GM21528 (cell line): ENCODE data around the gene JSRP1.

Experiments
- ATAC-seq: cut with Tn5 transposase; IDR thresholded peaks from one replicate; pipeline ENCODE4 v1.9.1; 2021; ENCODE audit warnings: mild to moderate bottlenecking, moderate library complexity; ENCODE audit not compliant: unreplicated experiment, low FRiP score

The JSRP1 gene

DNA sequence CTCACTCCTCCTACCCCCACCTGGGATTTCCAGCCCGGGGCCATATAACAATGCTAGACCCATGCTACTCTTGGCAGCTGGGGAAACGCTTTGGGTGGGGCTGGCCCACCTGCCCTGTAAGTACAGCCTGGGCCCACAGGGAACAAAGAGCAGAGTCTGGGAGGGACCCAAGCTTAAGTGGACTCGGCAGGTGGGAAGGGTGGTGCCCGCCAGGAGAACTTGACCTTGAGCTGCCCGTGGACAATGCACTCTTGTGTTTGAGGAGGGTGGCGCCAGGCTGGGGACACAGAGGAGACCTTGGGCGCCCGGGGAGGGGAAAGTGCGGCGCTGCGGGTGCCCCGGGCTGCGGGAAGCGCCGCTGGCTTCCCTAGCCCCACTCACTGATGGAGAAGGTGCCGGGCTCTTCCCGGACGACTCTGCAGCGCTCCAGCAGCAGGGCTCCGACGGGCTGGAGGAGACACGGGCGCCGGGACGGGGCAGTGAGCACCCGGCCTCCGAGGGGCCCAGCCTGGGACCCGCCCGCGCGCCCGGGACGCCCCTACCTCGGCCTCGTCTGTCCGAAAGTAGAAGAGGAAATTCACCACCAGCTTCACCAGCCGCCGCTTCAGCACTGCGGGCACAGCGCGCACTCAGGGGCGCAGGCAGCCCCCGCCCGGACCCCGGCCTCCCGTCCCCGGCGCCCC, 20.7 kb downstream of the JSRP1 start:
- ATAC-seq = peak; percentile 24

DNA sequence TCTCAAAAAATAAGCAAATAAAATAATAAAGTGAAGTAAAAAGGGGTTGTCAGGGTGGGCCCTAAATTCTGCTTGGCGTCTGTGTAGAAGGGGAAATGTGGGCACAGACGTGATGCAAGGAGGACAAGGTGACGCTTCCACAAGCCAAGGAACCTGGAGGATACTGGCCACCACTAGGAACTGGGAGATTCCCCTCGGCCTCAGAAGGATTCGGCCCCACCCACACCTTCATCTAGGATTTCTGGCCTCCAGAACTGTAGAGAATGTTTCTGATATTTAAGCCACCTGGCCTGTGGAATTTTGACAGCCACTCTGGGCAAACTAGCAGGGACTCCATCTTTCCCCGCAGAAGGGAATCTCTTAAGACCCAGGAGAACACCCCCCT, 21.2 kb downstream of the JSRP1 start:
- ATAC-seq = no peak

DNA sequence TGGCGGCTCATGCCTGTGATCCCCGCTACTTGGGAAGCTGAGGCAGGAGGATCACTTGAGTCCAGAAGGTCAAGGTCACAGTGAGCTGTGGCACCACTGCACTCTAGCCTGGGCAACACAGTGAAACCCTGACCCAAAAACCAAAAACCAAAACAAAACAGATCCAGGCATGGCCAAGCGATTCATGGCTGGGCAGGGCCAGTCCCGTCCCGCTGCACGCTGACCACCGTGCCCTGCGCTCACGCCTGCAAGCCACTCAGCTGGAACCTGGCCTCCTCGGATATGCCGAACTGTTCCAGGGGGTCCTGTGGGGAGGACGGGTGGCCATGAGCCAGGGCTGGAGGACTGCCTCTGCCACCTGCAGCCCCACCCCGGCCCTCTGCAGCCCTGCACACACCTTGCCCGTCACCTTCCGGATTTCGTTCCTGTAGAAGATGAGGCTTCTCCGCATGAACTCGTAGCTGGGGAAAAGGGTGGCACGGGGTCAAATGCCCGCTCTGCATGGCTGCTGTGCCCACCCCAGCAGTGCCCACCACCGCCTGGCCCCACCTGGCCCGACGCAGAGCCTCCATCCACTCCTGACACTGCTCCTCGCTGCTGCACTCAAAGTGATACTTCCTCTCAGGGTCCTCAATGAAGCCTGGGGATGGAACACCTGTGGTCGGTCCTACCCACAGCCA, 22.5 kb downstream of the JSRP1 start:
- ATAC-seq = no peak

DNA sequence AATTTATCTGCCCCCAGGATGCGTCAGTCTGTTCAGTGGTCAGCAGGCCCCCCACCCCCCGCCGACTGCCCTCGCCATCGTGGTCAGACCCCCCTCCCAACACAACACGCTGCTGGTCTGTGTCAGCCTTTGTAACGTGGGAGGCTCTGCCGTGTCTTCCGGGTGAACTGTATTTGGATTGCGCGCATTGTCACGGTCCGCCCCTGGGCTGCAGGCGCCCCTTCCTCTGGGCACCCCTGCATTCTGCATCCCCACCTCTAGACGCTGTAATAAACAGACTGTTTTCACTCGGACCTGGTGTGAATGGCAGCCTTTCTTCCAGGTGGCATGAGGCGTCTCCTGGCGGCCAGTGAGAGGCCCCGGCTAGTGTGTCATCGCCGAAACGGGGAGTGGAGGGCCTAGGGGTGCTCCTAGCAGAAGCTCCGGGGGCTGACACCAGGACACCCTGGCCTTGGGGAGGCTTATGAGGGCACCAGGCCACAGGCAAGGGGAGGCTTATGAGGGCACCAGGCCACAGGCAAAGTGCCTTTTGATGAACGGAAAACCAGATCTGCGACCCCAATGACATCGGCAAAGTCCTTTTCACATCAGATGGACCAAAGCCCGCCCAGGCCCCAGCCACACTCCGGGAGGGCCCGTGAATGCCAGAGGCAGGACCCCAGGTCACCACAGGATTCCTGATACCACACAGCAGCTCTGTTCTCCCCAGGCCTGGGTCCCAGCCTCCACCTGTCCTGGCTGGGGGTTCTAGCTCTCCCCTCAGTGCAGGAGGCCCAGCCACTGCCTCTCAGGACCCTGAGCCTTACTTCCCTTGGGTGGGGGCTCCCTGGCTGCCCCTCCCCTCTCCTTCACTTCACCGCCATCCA, 23.7 kb downstream of the JSRP1 start:
- ATAC-seq = no peak

DNA sequence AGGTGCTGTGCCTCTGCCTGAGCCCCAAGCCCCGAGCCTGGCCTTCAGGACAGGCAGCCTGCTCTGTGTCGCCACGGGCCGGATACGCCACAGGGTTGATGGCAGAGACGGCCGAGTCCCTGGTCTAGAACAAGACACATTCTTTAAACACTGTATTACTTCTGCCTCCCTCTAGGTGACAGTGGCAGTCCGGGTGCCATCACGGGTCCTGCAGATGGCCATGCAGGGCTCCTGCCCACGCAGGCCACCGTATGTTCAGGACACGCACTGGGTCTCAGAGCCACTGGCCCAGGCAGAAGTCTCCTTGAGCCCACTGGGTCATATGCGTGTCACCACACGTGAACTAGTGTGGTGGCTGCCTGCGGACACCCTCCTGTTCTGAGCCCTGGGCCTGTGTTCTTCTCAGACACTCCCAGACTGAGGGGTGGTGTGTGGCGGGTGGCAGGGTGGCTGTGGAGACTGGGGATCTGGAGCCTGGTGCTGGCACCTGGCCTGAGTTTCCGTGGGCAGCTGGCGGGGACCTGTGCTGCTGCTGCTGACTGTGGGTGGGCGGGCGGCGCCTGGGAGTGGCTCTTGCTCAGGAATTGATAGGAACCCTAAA, 24.5 kb downstream of the JSRP1 start:
- no peak for ATAC-seq

DNA sequence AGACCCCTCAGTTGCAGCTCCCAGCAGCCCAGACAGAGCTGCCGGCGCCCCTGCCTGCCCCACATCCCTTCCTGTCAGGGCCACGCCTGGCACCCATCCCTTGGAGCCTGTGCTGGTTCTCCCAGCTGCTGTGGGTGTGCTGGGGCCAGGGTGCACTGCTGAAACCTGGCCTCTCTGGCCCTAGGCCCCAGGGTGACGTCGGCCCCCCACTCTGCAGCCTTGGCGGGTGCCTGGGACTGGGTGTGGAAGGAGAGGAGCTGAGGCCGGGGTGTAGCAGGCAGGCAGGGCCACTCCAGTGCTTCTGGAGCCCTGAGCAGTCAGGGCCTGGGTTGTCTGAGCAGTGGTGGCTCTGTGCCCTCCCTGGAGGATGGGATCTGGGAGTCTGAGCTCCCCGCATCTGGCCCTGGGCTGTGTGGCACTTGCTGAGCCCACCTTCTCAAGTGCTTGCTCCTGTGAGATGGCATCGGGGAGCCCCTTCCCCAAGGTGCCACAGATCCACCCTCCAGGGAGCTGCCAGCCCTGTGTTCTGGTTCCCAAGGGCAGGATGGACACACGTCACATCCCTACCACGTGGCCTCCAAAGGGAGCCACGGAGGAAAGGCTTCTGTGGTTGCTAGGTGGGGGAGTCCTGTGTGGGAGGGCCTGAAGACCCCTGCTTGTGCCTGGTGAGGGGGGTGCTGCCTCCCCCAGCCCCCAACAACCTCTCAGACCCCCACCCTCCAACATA, 25.2 kb downstream of the JSRP1 start:
- no peak for ATAC-seq

DNA sequence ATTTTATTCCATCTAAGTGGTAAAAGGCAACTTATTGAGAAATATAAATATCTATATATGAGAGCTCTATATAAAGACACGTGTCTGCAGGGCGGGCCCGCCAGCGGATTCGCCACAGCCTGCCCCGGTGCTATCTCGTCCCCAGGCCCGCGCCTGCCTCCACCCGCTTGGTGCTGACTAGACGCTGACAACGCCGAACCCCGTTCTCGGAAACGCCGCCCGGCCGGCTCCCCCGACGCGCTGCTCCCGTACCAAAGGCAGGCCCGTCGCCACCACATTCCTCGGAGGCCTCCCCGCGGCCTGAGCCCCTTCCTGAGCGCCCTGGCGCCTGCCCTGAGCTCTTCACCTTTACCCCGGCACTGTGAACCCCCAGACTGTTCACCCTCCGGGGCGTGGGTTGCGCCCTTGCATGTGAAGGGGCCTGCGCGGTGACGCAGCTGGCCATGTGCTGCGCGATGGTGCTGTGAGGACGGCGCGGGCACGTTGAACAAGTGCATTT, 26.1 kb downstream of the JSRP1 start:
- no peak for ATAC-seq

DNA sequence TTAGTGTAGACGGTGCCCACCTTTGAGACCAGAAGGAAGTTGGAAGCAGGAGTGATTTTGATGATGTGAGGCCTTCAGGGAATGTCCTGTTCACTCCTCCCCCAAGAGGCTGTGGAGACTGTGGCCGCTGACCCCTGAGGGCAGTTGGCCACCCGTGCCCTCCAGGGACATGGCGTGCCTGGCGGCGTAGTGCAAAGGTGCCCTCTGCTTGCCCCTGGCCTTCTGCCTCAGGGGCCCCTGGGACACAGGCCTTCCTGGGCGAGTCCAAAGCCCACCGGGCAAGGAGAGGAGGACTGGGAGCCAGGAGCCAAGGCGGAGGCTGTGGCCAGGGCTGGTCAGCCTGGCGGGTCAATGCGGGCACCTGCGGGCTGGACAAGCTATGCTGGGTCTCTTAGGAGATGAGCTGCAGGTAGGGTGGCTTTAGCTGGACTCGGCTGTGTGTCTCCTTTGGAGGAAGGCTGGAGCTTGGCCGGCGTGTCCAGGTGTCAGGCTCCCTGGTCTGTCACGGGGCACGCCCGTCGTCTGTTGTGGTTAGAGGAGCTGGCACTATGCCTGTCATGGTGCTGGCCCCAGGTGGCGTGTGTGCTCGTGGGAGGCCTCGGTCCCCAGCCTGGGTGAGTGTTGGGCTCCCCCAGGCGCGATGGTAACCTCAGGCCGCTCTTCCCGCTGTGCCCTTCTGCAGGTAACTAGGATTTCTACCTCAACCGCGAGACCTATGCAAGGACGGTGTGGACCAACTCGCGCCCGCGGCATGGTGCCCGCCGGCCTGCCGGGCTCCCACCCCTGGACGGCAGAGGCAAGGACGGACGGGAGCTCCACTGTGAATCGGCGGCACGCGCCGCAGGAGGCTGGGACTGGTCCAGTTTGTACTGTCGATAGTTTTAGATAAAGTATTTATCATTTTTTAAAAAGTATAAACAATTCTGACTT, 26.8 kb downstream of the JSRP1 start:
- ATAC-seq = no peak

DNA sequence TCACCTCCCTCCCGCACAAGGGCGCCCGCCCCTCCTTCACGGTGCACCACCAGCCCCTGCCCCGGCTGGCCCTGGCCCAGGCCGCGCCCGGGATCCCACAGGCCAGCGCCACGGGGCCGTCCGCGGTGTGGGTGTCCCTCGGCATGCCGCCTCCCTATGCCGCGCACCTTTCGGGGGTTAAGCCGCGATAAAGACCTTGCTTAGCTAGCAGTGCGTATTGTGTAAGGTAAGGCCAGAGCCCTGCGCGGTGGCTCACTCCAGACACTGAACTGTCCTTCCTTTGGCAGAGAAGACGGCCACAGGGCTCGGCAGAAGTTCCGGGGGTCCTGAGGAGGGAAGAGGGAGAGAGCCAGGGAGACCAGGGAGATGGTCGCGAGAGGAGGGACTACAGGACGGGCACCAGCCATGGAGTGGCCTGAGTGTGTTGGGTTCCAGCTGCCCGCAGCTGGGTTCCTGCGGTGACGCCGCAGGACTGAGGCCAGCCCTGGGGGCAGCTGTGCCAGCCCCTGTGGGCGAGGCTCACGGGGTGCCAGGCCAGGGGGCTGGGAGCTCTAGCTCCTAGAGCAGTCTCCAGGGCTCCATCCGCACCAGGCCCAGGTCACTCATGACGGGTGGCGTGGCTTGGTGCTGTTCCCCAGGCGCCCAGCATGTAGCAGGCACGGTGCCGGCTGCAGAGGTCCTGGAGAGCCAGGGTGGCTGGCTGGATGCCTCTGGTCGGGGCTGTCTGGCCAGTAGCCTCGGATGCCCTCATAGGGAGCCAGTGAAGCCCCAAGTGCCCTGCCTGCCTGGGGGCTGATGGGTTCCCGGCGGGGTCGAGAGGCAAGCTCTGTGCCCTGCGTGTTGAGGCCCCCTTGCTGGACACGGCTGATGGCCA, 27.8 kb downstream of the JSRP1 start:
- ATAC-seq = no peak

DNA sequence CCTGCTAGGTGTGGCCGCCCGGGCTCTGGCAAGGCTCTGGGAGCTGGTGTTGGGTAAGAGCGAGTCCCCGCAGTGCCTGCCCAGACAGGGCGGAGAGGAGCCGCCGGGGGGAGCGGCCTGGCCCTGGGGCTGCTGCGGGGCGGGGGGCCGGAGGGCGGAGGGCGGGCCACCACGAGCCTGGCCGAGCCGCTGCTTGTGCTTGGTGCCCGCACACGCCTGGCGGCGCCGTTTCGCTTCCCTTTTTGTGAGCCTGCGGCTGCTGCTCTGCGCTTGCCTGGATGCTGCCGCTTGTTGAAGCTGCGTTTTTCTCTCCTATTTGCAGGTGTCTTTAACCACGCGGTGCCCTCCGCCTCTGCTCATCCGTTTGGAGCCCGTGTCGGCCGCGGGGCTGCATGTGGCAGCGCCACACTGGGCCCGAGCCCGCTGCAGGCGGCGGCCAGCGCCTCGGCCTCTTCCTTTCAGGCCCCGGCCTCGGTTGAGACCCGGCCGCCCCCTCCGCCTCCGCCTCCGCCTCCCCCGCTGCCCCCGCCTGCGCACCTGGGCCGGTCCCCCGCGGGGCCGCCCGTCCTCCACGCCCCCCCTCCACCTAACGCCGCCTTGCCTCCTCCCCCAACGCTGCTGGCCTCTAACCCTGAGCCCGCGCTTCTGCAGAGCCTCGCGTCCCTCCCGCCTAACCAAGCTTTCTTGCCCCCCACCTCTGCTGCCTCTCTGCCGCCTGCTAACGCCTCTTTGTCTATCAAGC, 28.6 kb downstream of the JSRP1 start:
- no peak for ATAC-seq

DNA sequence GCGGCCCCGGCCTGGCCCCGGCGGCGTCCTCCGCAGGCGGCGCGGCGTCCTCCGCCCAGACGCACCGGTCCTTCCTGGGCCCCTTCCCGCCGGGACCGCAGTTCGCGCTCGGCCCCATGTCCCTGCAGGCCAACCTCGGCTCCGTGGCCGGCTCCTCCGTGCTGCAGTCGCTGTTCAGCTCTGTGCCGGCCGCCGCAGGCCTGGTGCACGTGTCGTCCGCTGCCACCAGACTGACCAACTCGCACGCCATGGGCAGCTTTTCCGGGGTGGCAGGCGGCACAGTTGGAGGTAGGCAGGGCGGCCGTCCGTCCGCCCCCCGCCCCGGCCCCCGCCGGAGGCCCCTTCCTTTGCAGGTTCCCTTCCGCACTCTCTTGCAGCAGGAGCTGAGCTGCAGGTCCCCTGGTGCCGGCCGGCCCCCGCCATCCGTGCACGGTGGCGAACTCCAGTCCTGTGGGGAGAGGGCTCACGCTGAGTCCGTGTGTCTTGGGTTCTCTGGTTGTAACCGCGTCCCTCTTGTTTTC, 29.3 kb downstream of the JSRP1 start:
- no peak for ATAC-seq

DNA sequence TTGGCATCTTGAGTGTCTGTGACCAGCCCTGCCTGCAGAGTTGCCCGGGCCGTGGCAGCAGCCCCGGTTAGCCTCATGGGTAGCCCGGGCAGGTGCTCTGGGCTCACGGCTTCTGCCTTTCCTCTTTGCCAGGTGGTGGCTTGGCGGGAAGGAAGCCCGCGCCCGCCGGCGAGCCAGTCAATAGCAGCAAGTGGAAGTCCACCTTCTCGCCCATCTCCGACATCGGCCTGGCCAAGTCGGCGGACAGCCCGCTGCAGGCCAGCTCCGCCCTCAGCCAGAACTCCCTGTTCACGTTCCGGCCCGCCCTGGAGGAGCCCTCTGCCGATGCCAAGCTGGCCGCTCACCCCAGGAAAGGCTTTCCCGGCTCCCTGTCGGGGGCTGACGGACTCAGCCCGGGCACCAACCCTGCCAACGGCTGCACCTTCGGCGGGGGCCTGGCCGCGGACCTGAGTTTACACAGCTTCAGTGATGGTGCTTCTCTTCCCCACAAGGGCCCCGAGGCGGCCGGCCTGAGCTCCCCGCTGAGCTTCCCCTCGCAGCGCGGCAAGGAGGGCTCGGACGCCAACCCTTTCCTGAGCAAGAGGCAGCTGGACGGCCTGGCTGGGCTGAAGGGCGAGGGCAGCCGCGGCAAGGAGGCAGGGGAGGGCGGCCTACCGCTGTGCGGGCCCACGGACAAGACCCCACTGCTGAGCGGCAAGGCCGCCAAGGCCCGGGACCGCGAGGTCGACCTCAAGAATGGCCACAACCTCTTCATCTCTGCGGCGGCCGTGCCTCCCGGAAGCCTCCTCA, 30.0 kb downstream of the JSRP1 start:
- ATAC-seq = no peak

DNA sequence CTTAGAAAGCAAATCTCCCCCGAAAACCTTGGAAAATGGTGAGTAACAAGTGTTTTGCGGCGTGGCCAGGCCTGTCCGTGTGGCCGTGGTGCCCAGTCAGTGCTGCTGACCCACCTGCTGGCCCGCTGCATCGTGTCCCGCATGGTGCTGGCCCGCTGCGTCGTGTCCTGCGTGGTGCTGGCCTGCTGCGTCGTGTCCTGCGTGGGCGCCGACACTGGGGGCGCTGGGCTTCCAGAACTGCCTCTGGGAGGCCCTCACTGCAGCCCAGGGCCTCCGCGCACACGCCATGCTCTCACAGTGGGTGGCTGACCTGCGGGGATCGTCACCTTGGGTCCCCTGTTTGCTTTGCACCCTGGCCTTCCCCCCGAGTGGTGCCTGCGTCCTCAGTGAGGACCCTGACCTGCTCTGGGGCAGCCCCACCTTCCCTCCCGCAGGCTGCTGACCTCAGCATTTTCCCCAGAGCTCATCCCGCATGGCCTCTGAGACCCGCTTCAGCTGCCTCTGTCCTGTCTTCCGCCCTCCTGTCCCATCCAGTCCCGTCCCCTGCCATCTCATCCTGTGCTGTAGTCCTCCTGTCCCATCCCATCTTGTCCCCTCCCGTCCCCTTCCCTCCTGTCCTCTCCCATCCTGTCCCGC, 30.7 kb downstream of the JSRP1 start:
- no peak for ATAC-seq

DNA sequence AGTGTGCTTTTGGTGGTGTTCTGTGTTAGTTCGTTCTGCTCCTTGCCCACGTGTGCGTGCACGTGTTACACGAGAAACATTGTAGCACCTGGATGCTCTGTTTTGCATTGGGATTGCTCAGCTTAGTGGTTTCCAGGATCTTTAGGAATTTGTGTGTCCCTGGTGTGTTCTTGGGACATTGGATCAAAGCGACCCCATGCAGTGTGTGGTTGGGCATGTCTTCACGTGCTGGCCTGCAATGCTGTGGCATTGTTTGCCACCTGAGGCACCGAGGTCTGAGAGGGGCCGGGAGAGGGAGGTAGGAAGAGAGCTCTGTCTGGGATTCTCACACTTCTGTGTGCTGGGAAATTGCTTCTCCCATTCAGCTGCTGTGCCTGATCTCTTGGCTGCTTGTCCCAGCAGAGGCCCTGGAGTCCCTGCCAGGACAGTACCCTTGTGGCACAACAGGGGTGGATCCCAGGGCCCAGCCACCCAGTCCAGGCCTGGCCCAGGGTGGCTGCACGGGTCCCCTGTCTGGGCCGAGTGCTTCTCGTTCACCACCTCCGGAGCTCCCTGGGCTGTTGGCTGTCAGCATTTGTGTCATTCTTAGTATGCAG, 31.4 kb downstream of the JSRP1 start:
- ATAC-seq = no peak

DNA sequence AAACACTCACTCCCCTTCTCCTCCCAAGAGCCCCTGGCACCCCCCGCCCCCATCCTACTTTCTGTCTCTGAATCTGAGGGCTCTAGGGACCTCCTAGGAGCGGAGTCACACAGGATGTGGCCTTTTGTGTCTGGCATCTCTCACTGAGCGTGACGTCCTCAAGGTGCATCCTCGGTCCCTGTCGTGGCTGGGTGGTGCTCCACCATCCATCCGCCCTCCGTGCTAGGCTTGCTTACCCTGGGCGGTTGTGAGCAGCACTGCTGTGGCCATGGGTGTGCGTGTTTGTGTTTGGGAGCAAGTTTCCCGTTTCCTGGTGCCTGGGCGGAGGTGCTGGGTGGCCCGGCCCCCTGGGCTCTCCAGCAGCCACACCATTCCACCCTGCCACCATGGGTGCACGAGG, 32.3 kb downstream of the JSRP1 start:
- ATAC-seq = no peak

DNA sequence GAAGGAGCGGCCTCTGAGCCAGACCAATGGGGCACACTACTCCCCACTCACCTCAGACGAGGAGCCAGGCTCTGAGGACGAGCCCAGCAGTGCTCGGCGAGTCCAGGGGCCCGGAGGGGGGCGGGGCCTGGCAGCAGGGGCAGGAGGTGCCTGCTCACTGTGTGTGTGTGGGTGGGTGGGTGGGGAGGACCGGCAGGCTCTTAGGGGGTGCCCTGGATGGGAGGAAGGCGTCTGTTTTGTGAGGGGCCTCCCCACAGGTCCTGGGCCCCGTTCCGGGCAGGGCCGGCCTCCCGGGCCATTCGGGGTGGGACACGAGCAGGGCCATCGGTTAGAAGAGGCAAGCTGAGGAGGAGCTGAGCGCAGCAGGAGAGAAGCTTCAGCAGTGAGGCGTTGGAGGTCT, 32.8 kb downstream of the JSRP1 start:
- no peak for ATAC-seq
